H9 (cell line): ENCODE measurements around the gene LTB4R. TPM values are rescaled to one million over a fixed set of nuclear protein-coding genes. Genes with fewer than 3 reads are reported as not detected.

Experiments used
- DNase-seq: peaks from one replicate; pipeline ENCODE4 v3.0.0-alpha.2; 2017
- H2AFZ ChIP-seq: one replicate; pipeline ENCODE4 v1.6.1; 2013; ENCODE audit warnings: mild to moderate bottlenecking, low read length, control low read depth, moderate library complexity
- H2AK5ac ChIP-seq: 2 replicates; pipeline ENCODE4 v1.6.1; 2013; ENCODE audit warnings: low read length, control low read depth, mixed read lengths; ENCODE audit not compliant: insufficient read length
- H2BK120ac ChIP-seq: one replicate; pipeline ENCODE4 v1.6.1; 2013; ENCODE audit warnings: low read depth, mild to moderate bottlenecking, low read length, control low read depth, inconsistent platforms; ENCODE audit not compliant: poor library complexity, severe bottlenecking
- H2BK12ac ChIP-seq: 2 replicates; pipeline ENCODE4 v1.6.1; 2013; ENCODE audit warnings: low read length, control low read depth, mixed read lengths, low read depth; ENCODE audit not compliant: insufficient read length
- H2BK15ac ChIP-seq: 2 replicates; pipeline ENCODE4 v1.6.1; 2013; ENCODE audit warnings: low read depth, low read length, control low read depth
- H2BK20ac ChIP-seq: one replicate; pipeline ENCODE4 v1.6.1; 2013; ENCODE audit warnings: low read depth, mild to moderate bottlenecking, low read length, control low read depth, inconsistent platforms; ENCODE audit not compliant: poor library complexity, severe bottlenecking
- H2BK5ac ChIP-seq: 2 replicates; pipeline ENCODE4 v1.6.1; 2013; ENCODE audit warnings: low read length, control low read depth, mixed read lengths; ENCODE audit not compliant: insufficient read length
- H3K14ac ChIP-seq: 2 replicates; pipeline ENCODE4 v1.6.1; 2013; ENCODE audit warnings: low read length, control low read depth; ENCODE audit not compliant: insufficient read depth
- H3K18ac ChIP-seq: 2 replicates; pipeline ENCODE4 v1.6.1; 2013; ENCODE audit warnings: low read depth, mild to moderate bottlenecking, mixed read lengths, low read length, control low read depth; ENCODE audit not compliant: insufficient read length
- H3K23ac ChIP-seq: 2 replicates; pipeline ENCODE4 v1.6.1; 2013; ENCODE audit warnings: low read length, control low read depth, mixed read lengths, low read depth; ENCODE audit not compliant: insufficient read length
- H3K23me2 ChIP-seq: 2 replicates; pipeline ENCODE4 v1.6.1; 2013; ENCODE audit warnings: low read depth, mild to moderate bottlenecking, mixed read lengths, low read length, control low read depth; ENCODE audit not compliant: insufficient read length, poor library complexity, severe bottlenecking
- H3K27ac ChIP-seq: 2 replicates; pipeline ENCODE4 v1.5.1; 2013; ENCODE audit warnings: low read length, control low read depth, mixed read lengths, low read depth; ENCODE audit not compliant: insufficient read length
- H3K27me3 ChIP-seq: 2 replicates; pipeline ENCODE4 v1.6.1; 2013; ENCODE audit warnings: low read length, control low read depth, inconsistent platforms; ENCODE audit not compliant: insufficient read depth
- H3K4ac ChIP-seq: 2 replicates; pipeline ENCODE4 v1.6.1; 2013; ENCODE audit warnings: low read depth, mild to moderate bottlenecking, control low read depth, inconsistent platforms, low read length, moderate library complexity
- H3K4me1 ChIP-seq: 2 replicates; pipeline ENCODE4 v1.6.1; 2013; ENCODE audit warnings: low read length, control low read depth, inconsistent platforms; ENCODE audit not compliant: insufficient read depth
- H3K4me2 ChIP-seq: 2 replicates; pipeline ENCODE4 v1.6.1; 2013; ENCODE audit warnings: low read length, control low read depth, mixed read lengths; ENCODE audit not compliant: insufficient read length, insufficient read depth
- H3K56ac ChIP-seq: 2 replicates; pipeline ENCODE4 v1.6.1; 2013; ENCODE audit warnings: low read depth, mild to moderate bottlenecking, mixed read lengths, low read length, control low read depth; ENCODE audit not compliant: insufficient read length
- H3K79me1 ChIP-seq: 2 replicates; pipeline ENCODE4 v1.6.1; 2013; ENCODE audit warnings: low read depth, mild to moderate bottlenecking, moderate library complexity, low read length, control low read depth, inconsistent platforms; ENCODE audit not compliant: insufficient read depth, poor library complexity, severe bottlenecking
- H3K79me2 ChIP-seq: 2 replicates; pipeline ENCODE4 v1.6.1; 2013; ENCODE audit warnings: low read length, control low read depth, inconsistent platforms; ENCODE audit not compliant: insufficient read depth
- H3K9ac ChIP-seq: 2 replicates; pipeline ENCODE4 v1.6.1; 2013; ENCODE audit warnings: low read length, control low read depth, mixed read lengths; ENCODE audit not compliant: insufficient read length; ENCODE audit errors: extremely low read depth
- H3K9me3 ChIP-seq: one replicate; pipeline ENCODE4 v1.6.1; 2013; ENCODE audit warnings: low read depth, low read length, inconsistent platforms; ENCODE audit not compliant: control insufficient read depth
- H3T11ph ChIP-seq: one replicate; pipeline ENCODE4 v1.6.1; 2013; ENCODE audit warnings: mild to moderate bottlenecking, low read length, control low read depth, inconsistent platforms
- H4K20me1 ChIP-seq: one replicate; pipeline ENCODE4 v1.6.1; 2013; ENCODE audit not compliant: control insufficient read depth, insufficient read length, insufficient read depth
- H4K5ac ChIP-seq: 2 replicates; pipeline ENCODE4 v1.6.1; 2013; ENCODE audit warnings: low read depth, mild to moderate bottlenecking, mixed read lengths, low read length, control low read depth; ENCODE audit not compliant: insufficient read length
- H4K8ac ChIP-seq: replicated peaks from 2 replicates; pipeline ENCODE4 v1.6.1; 2013; ENCODE audit warnings: low read length, control low read depth, mixed read lengths, low read depth; ENCODE audit not compliant: insufficient read length
- H4K91ac ChIP-seq: 2 replicates; pipeline ENCODE4 v1.6.1; 2013; ENCODE audit warnings: low read depth, mild to moderate bottlenecking, moderate library complexity, mixed read lengths, low read length, control low read depth; ENCODE audit not compliant: insufficient read length
- H3K27ac Mint-ChIP-seq, 3 experiments: 2 replicates in 2 of 3; 3 replicates in 1 of 3; pipeline ENCODE4 v1.8.0; 2020 to 2021; ENCODE audit warnings: mixed read lengths in 3 of 3, mild to moderate bottlenecking in 1 of 3, moderate library complexity in 1 of 3
- H3K27me3 Mint-ChIP-seq: 2 replicates; pipeline ENCODE4 v1.8.0; 2021; ENCODE audit warnings: low read depth, mild to moderate bottlenecking, moderate library complexity, mixed read lengths
- H3K36me3 Mint-ChIP-seq, 3 experiments: 2 replicates in 2 of 3; 3 replicates in 1 of 3; pipeline ENCODE4 v1.8.0; 2020 to 2021; ENCODE audit warnings: low read depth in 3 of 3, mixed read lengths in 3 of 3; ENCODE audit not compliant: insufficient read depth in 1 of 3
- H3K4me1 Mint-ChIP-seq, 2 experiments: 2 replicates each; pipeline ENCODE4 v1.8.0; 2020; ENCODE audit warnings: mixed read lengths in 2 of 2
- H3K4me3 Mint-ChIP-seq, 2 experiments: 2 replicates in 1 of 2; 3 replicates in 1 of 2; pipeline ENCODE4 v1.8.0; 2020 to 2021; ENCODE audit warnings: mild to moderate bottlenecking in 2 of 2, mixed read lengths in 2 of 2, moderate library complexity in 1 of 2
- H3K9me3 Mint-ChIP-seq, 2 experiments: 2 replicates in 1 of 2; 3 replicates in 1 of 2; pipeline ENCODE4 v1.8.0; 2020; ENCODE audit warnings: mild to moderate bottlenecking in 2 of 2, mixed read lengths in 2 of 2, moderate library complexity in 1 of 2
- WGBS: extraction: QIAGEN DNeasy Blood & Tissue Kit; methylation state at CpG from one replicate; pipeline ENCODE4 v1.1.7; 2013; ENCODE audit warnings: missing lambda C conversion rate, low lambda C conversion rate, mixed read lengths; ENCODE audit not compliant: insufficient read length; ENCODE audit errors: extremely low coverage; 5-methylcytosine and 5-hydroxymethylcytosine counted together
- total RNA-seq: library from RNA; stranded (reverse); gene quantifications from 2 replicates; pipeline ENCODE4 v1.2.1, GENCODE V29; 2021
- TF ChIP-seq, protein P1 (sequence below): fragments of 200-600 bp; sonication (generic); conservative IDR thresholded peaks from 3 replicates; pipeline ENCODE4 v1.8.0; 2021; ENCODE audit warnings: antibody characterized with exemption, mild to moderate bottlenecking

The LTB4R gene
- total RNA-seq, 1 experiment from 2014 or later, result 8.9 TPM

GRCh38 chr14:24340606-24341005, 29.3 kb downstream of the LTB4R start:
- Histone ChIP-seq H3K14ac (no peak overlapping the region), H3K9ac (no peak overlapping the region), H2BK20ac (no peak overlapping the region), H3K23ac (no peak overlapping the region), H3K79me1 (no peaks in the 10 kb centered on the region), H4K20me1 (no peaks in the 10 kb centered on the region), H3K4me2 (no peak overlapping the region), H2AK5ac (no peak overlapping the region), H4K5ac (no peak overlapping the region), H3K9me3 (no peaks in the 10 kb centered on the region), H4K8ac (no peak overlapping the region), H3K56ac (no peak overlapping the region), H4K91ac (no peak overlapping the region), H2AFZ (no peak overlapping the region), H2BK15ac (no peak overlapping the region), H3K4me1 (no peaks in the 10 kb centered on the region; the same call in 1 of the 2 replicates), H3K4ac (no peak overlapping the region), H2BK12ac (no peak overlapping the region), H3K18ac (no peak overlapping the region), H3K27me3 (peaks cover 43% of the 10 kb centered on the region; the same call in 1 of the 2 replicates), H3T11ph (no peak overlapping the region), H3K27ac (no peak overlapping the region), H2BK5ac (no peak overlapping the region), H3K23me2 (peaks cover 8% of the 10 kb centered on the region), H3K79me2 (no peaks in the 10 kb centered on the region), H2BK120ac (no peak overlapping the region)
- no CpG with 5 or more reads among the region's 1 CpG for WGBS
- H3K27ac Mint-ChIP-seq, result no peak overlapping the region
- H3K4me1 Mint-ChIP-seq, result peaks cover 13 to 21% of the 10 kb centered on the region in 2 experiments
- no peak overlapping the region for H3K4me3 Mint-ChIP-seq
- no peaks in the 10 kb centered on the region for H3K36me3 Mint-ChIP-seq
- no peak for DNase-seq
- H3K9me3 Mint-ChIP-seq, result no peaks in the 10 kb centered on the region
- TF ChIP-seq, protein P1, sequence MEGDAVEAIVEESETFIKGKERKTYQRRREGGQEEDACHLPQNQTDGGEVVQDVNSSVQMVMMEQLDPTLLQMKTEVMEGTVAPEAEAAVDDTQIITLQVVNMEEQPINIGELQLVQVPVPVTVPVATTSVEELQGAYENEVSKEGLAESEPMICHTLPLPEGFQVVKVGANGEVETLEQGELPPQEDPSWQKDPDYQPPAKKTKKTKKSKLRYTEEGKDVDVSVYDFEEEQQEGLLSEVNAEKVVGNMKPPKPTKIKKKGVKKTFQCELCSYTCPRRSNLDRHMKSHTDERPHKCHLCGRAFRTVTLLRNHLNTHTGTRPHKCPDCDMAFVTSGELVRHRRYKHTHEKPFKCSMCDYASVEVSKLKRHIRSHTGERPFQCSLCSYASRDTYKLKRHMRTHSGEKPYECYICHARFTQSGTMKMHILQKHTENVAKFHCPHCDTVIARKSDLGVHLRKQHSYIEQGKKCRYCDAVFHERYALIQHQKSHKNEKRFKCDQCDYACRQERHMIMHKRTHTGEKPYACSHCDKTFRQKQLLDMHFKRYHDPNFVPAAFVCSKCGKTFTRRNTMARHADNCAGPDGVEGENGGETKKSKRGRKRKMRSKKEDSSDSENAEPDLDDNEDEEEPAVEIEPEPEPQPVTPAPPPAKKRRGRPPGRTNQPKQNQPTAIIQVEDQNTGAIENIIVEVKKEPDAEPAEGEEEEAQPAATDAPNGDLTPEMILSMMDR, result no peak
- peaks cover 96% of the 10 kb centered on the region for H3K27me3 Mint-ChIP-seq
